ENCODE data around the gene SLC49A4. TPM values are rescaled to one million over a fixed set of nuclear protein-coding genes. Genes with fewer than 3 reads are reported as not detected.

Gene SLC49A4
- total and polyA plus RNA-seq, 2 of the 8 experiments (the other 6 are each of a cell fraction or from before 2014, with no cell fraction given) = 9.5 to 10.2 TPM

DNA sequence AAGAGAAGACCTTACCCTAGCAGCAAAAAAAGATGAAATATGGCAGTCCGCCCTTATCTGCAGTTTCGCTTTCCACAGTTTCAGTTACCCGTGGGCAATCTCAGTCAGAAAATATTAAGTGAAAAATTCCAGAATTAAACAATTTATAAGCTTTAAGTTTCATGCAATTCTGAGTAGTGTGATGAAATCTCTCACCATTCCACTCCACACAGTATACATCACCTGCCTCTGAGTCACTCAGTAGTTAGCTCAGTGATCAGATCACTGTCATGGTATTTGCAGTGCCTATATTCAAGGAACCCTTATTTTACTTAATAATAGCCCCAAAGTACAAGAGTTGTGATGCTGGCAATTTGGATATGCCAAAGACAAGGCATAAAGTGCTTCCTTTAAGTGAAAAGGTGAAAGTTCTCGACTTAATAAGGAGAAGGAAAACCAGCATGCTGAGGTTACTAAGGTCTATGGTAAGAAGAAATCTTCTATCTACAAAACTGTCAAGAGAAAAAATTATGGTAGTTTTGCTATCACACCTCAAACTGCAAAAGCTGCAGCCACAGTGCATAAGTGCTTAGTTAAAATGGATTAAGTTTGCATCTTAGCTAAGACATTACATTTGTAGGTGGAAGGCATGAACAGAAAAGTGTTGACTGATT lies 49.4 kb upstream of the SLC49A4 start:
- CTCF ChIA-PET (ENCODE audit: partially characterized antibody) = interaction anchor here (0.5 kb wide), 1 partner anchor 300 kb away, joined by 3 read pairs; no protein-coding TSS in a partner anchor
- no peak for TF ChIP-seq KDM5A (IDR thresholded peaks at IDR 0.05; ENCODE audit: low read length)
- no peak for TF ChIP-seq GTF2F1 (IDR thresholded peaks at IDR 0.05; ENCODE audit: borderline replicate concordance, low read depth, low read length)
- no peak for TF ChIP-seq FOSL1 (IDR thresholded peaks at IDR 0.05; ENCODE audit: insufficient read depth, low read depth, low read length)
- TF ChIP-seq POLR2AphosphoS5 (IDR thresholded peaks at IDR 0.05; ENCODE audit: low read depth, low read length) = no peak
- TF ChIP-seq BCL11A (IDR thresholded peaks at IDR 0.05; ENCODE audit: low read depth in 2 of 2, low read length in 2 of 2) = no peak
- TF ChIP-seq TBP (IDR thresholded peaks at IDR 0.05; ENCODE audit: low read depth, low read length) = no peak
- TF ChIP-seq HDAC2 (IDR thresholded peaks at IDR 0.05; ENCODE audit: borderline replicate concordance in 1 of 2, low read depth in 2 of 2, low read length in 2 of 2) = no peak
- TF ChIP-seq CBX8 (IDR thresholded peaks at IDR 0.05; ENCODE audit: borderline replicate concordance, low read depth, low read length) = no peak
- TF ChIP-seq SAP30 (IDR thresholded peaks at IDR 0.05; ENCODE audit: insufficient read depth, insufficient replicate concordance, low read length) = no peak
- TF ChIP-seq RFX5 (IDR thresholded peaks at IDR 0.05; ENCODE audit: borderline replicate concordance, low read depth, low read length) = no peak
- TF ChIP-seq, protein P1, sequence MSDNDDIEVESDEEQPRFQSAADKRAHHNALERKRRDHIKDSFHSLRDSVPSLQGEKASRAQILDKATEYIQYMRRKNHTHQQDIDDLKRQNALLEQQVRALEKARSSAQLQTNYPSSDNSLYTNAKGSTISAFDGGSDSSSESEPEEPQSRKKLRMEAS (IDR thresholded peaks at IDR 0.05) = no peak
- TF ChIP-seq RNF2 (IDR thresholded peaks at IDR 0.05; ENCODE audit: borderline replicate concordance, low read depth, low read length, missing control alignments, poor library complexity, severe bottlenecking) = no peak

More for the DNA sequence above, 49.4 kb upstream of the SLC49A4 start:
- Histone ChIP-seq H3K4ac (replicated peaks; ENCODE audit: insufficient read length, low read depth, low read length) (no peak overlapping the region), H3K79me2 (ENCODE audit: control insufficient read depth in 1 of 2, insufficient read depth in 2 of 2, low read length in 2 of 2) (no peaks in the 10 kb centered on the region), H3K4me1 (replicated peaks in 1 of 4; ENCODE audit: control insufficient read depth in 3 of 4, insufficient read depth in 4 of 4, low read length in 3 of 4) (no peaks in the 10 kb centered on the region), H2BK12ac (ENCODE audit: low read depth, low read length) (no peak overlapping the region), H3K9ac (replicated peaks in 1 of 4; ENCODE audit: extremely low read depth in 1 of 4, low read depth in 3 of 4, low read length in 3 of 4) (no peak overlapping the region), H3K4me3 (ENCODE audit: extremely low read depth in 1 of 4, insufficient read depth in 2 of 4, low read depth in 3 of 4, low read length in 4 of 4) (no peak overlapping the region), H3K9me3 (ENCODE audit: insufficient read depth in 2 of 2, low read depth in 1 of 2, low read length in 1 of 2) (peaks cover 0 to 15% of the 10 kb centered on the region in 2 experiments; a peak in 1 of 4 replicates), H3K27ac (ENCODE audit: low read depth, low read length) (no peak overlapping the region), H2BK120ac (replicated peaks; ENCODE audit: low read depth, low read length) (no peak overlapping the region), H3K36me3 (ENCODE audit: control insufficient read depth in 2 of 4, insufficient read depth in 4 of 4, low read length in 3 of 4) (peaks cover 0 to 14% (median 3%) of the 10 kb centered on the region in 4 experiments; a peak in 4 of 8 replicates), H2BK5ac (ENCODE audit: low read depth, low read length) (no peak overlapping the region), H4K8ac (ENCODE audit: extremely low read depth, insufficient read depth, low read length) (no peak overlapping the region), H3K14ac (ENCODE audit: insufficient read length) (no peak overlapping the region), H3K23ac (ENCODE audit: insufficient read length) (no peak overlapping the region), H3K4me2 (ENCODE audit: insufficient read depth in 1 of 2, low read depth in 2 of 2, low read length in 2 of 2) (no peak overlapping the region), H3K23me2 (ENCODE audit: low read depth, low read length) (no peaks in the 10 kb centered on the region), H2BK20ac (ENCODE audit: low read length) (no peak overlapping the region), H4K20me1 (replicated peaks in 1 of 2; ENCODE audit: control insufficient read depth in 1 of 2, insufficient read depth in 2 of 2, low read length in 2 of 2) (no peaks in the 10 kb centered on the region), H3K27me3 (replicated peaks in 1 of 4; ENCODE audit: control insufficient read depth in 3 of 4, extremely low read depth in 1 of 4, insufficient read depth in 3 of 4, low read length in 3 of 4) (no peaks in the 10 kb centered on the region; a peak in 1 of 7 replicates), H4K91ac (replicated peaks; ENCODE audit: insufficient read length, low read length) (no peak overlapping the region), H3K79me1 (ENCODE audit: low read depth, low read length) (no peaks in the 10 kb centered on the region), H2AFZ (ENCODE audit: low read length) (no peak overlapping the region), H3K56ac (replicated peaks; ENCODE audit: insufficient read length, low read depth, low read length) (no peak overlapping the region), H2AK5ac (ENCODE audit: low read depth, low read length) (no peak overlapping the region), H2BK15ac (ENCODE audit: low read length) (no peak overlapping the region), H3K18ac (ENCODE audit: extremely low read depth, low read length) (no peak overlapping the region), H4K5ac (ENCODE audit: insufficient read length, low read depth, low read length) (no peak overlapping the region)
- DNase-seq (ENCODE audit: low read depth in 1 of 2, low spot score in 2 of 2) (no peak), FAIRE-seq (no peak)
- POLR2A ChIA-PET (ENCODE audit: partially characterized antibody) = no interaction called here
- 87% methylated on average over 4 of the region's 4 CpGs; no CpG with 5 or more reads in 1 of the 2 experiments for WGBS, 2 experiments (ENCODE audit: extremely low coverage in 1 of 2, insufficient coverage in 1 of 2, insufficient read length in 1 of 2, insufficient replicate concordance in 2 of 2, low coverage in 1 of 2, low lambda C conversion rate in 2 of 2, missing lambda C conversion rate in 1 of 2)

All from H1 (cell line).